Measurements from ENCODE around the gene CCR6. TPM values are rescaled to one million over a fixed set of nuclear protein-coding genes. Genes with fewer than 3 reads are reported as not detected.

CCR6 gene
- total and polyA plus RNA-seq, 2 of the 8 experiments (the other 6 are each of a cell fraction or from before 2014, with no cell fraction given): 0.06 TPM; not detected in 1

DNA sequence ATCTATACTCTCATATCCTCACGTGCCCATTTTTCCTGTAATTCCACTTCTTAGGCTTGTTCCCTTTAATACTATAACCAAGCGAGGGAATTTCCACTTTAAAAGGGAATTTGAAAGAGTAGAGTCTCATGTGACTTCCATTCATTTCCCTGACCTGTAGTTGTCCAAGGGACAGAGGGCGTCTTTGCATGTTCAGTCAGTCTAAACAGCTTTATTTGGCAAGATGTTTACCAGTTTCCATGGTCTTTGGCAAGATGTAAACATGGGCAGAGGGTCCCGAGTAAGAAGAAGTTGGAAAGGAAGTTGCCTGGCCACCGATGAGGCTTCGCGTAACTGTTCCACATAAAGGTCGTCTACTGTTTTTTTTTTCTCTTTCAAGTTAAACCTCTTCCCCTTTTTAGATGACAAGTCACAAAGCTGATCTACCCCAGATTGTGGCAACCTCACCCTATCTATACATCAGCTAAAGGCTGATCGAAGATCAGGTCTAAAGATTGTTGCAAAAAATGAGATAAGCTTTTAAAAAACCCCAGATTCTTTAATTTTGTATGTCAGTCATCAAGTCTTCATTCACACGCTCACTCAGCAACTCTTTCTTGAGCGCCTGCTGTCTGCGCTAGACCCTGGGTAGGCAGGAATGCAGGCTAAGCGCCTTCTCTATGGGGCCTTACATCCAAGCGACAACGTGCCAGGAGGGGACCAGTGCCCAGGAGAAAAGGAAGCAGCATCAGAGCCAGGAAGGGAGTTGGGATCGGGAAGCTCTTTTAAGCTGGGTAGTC, 31.7 kb upstream of the CCR6 start (continued):
- TF ChIP-seq POLR2AphosphoS5 (IDR thresholded peaks at IDR 0.05; ENCODE audit: low read depth, low read length) (no peak), NANOG (IDR thresholded peaks at IDR 0.05; ENCODE audit: insufficient read depth, low read depth, low read length, poor library complexity, severe bottlenecking) (no peak), BACH1 (IDR thresholded peaks at IDR 0.05; ENCODE audit: low read length) (no peak)

Measured in H1 (cell line).